Thoracic aorta (tissue), 2 donors: ENCODE results near the gene KRT71. TPM values are rescaled to one million over a fixed set of nuclear protein-coding genes. Genes with fewer than 3 reads are reported as not detected.

Experiments used
- ATAC-seq: fragments of 150-250 bp; one replicate; pipeline ENCODE4 v1.8.0; 2017; ENCODE audit warnings: low read depth; ENCODE audit not compliant: insufficient number of reproducible peaks, low FRiP score
- DNase-seq: peaks from one replicate; pipeline ENCODE4 v3.0.0-alpha.2; 2020; ENCODE audit warnings: low spot score
- H3K27ac ChIP-seq, 2 donors: fragments of 200-600 bp; sonication (generic); 1 replicate in 1 of 2; 2 replicates in 1 of 2; pipeline ENCODE4 v1.5.1; 2016; ENCODE audit warnings: mild to moderate bottlenecking in 2 of 2, moderate library complexity in 2 of 2
- H3K27me3 ChIP-seq: fragments of 200-600 bp; sonication (generic); replicated peaks from 2 replicates; pipeline ENCODE4 v1.6.0; 2016; ENCODE audit warnings: mild to moderate bottlenecking; ENCODE audit not compliant: insufficient read depth
- H3K36me3 ChIP-seq: fragments of 200-600 bp; sonication (generic); one replicate; pipeline ENCODE4 v1.5.1; 2016
- H3K4me1 ChIP-seq, 2 donors: fragments of 200-600 bp; sonication (generic); 1 replicate in 1 of 2; 2 replicates in 1 of 2; pipeline versions ENCODE4 v1.5.1 to v1.6.0; 2016; ENCODE audit warnings: low read depth in 2 of 2, mild to moderate bottlenecking in 1 of 2; ENCODE audit not compliant: control insufficient read depth in 1 of 2
- H3K4me3 ChIP-seq: fragments of 200-600 bp; sonication (generic); 2 replicates; pipeline ENCODE4 v1.5.1; 2016; ENCODE audit warnings: mild to moderate bottlenecking
- H3K9me3 ChIP-seq: fragments of 200-600 bp; sonication (generic); 2 replicates; pipeline ENCODE4 v1.5.1; 2016
- total RNA-seq, 2 donors: library from RNA; depleted of rRNA; stranded (reverse); fragments of >200 nt; gene quantifications; one replicate each; pipeline versions ENCODE4 v1.1.0 to v1.2.3, GENCODE V29; 2016
- TF ChIP-seq, protein P1 (sequence below): fragments of 200-600 bp; sonication (generic); IDR thresholded peaks from one replicate; pipeline ENCODE4 v1.5.1; 2019; ENCODE audit warnings: antibody characterized with exemption

The KRT71 gene
- total RNA-seq, 2 donors from 2014 or later: not detected

DNA sequence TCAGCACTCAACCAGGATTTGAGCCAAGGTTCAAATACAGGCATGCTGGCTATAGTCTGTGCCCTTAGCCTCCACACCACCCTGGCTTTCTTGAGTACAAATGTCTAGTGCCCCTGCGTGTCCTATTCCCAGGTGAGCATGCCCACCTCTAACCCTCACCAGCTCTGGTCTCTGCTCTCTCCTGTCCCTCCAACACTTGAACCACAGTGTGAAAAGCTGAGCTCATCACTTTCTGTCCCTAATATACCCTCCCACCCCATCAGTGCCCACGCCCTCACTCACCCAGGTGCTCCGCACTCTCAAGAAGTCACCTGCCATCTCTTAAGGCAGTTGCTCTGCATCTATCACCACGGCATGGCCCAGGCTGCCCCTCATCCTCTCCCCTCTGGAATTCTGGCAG, 7.0 kb upstream of the KRT71 start:
- no peak overlapping the region for H3K27ac ChIP-seq
- ATAC-seq (no peak), DNase-seq (no peak)

DNA sequence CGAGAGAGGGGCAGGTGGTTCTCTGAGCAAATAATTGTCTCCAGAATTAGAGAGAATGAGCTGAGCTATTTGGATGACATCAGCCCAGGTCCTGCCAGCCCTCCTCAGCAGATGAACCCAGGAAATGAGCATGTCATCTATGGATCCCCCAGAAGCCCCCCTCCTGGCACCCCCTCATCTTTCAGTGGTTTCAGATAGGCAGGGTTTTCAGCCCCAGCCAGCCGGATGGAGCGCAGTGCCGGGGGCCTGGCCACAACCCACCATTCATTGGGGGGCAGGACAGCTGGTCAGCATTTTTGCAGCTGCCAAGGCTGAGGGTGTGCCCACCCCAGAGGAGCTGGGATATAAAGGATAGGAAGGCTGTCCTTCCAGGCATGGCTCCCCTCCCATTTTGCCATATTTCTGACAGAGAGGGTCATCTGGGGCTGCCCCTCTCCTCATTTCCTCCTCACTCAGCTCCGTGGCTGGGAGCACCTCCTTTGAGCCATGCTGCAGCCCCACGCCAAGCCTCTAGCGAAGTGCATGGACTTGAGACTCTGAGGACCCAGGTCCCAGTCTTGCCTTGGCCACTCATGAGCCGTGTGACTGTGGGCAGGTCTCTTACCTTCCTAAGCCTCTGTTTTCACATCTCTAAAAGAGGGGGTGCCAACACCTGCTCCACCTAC, 6.0 kb upstream of the KRT71 start:
- Histone ChIP-seq H3K27me3 (no peaks in the 10 kb centered on the region), H3K4me3 (no peak overlapping the region), H3K9me3 (no peaks in the 10 kb centered on the region), H3K4me1 (no peaks in the 10 kb centered on the region), H3K36me3 (no peaks in the 10 kb centered on the region), H3K27ac (no peak overlapping the region)
- ATAC-seq: no peak
- DNase-seq: no peak
- TF ChIP-seq, protein P1, sequence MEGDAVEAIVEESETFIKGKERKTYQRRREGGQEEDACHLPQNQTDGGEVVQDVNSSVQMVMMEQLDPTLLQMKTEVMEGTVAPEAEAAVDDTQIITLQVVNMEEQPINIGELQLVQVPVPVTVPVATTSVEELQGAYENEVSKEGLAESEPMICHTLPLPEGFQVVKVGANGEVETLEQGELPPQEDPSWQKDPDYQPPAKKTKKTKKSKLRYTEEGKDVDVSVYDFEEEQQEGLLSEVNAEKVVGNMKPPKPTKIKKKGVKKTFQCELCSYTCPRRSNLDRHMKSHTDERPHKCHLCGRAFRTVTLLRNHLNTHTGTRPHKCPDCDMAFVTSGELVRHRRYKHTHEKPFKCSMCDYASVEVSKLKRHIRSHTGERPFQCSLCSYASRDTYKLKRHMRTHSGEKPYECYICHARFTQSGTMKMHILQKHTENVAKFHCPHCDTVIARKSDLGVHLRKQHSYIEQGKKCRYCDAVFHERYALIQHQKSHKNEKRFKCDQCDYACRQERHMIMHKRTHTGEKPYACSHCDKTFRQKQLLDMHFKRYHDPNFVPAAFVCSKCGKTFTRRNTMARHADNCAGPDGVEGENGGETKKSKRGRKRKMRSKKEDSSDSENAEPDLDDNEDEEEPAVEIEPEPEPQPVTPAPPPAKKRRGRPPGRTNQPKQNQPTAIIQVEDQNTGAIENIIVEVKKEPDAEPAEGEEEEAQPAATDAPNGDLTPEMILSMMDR: no peak

More for the DNA sequence above, 7.0 kb upstream of the KRT71 start:
- no peaks in the 10 kb centered on the region for H3K9me3 ChIP-seq
- no peaks in the 10 kb centered on the region for H3K27me3 ChIP-seq
- TF ChIP-seq, protein P1: no peak
- H3K4me1 ChIP-seq: no peaks in the 10 kb centered on the region
- no peaks in the 10 kb centered on the region for H3K36me3 ChIP-seq
- H3K4me3 ChIP-seq: no peak overlapping the region

- Histone ChIP-seq H3K27me3 (no peaks in the 10 kb centered on the region), H3K4me3 (no peak overlapping the region), H3K36me3 (no peaks in the 10 kb centered on the region), H3K9me3 (no peaks in the 10 kb centered on the region), H3K4me1 (no peaks in the 10 kb centered on the region), H3K27ac (no peak overlapping the region)
- DNase-seq (no peak), ATAC-seq (no peak)
- TF ChIP-seq, protein P1: no peak
These were observed 4.5 kb upstream of the KRT71 start for GRCh38 chr12:52557476-52557875.

DNA sequence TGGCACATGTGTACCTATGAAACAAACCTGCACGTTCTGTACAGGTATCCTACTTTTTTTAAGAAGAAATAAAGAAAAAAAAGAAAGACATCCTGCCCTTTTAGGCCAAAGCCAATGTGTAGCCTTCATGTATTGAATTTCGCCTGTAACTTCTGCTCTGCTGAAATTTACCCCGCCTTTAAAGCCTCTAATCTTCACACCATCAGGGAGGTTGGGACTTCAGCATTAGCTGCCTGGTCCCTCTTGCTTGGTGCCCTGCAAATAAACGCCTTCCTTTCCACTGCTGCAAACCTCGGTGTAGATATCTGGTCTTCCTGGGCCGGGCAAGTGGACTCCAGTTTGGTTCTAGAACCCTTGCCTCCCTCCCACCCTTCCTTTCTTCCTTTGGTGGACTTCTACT, 2.6 kb upstream of the KRT71 start:
- H3K27me3 ChIP-seq: no peaks in the 10 kb centered on the region
- no peak for DNase-seq
- H3K27ac ChIP-seq: no peak overlapping the region
- no peak for ATAC-seq
- H3K4me3 ChIP-seq: no peak overlapping the region
- no peaks in the 10 kb centered on the region for H3K9me3 ChIP-seq
- no peaks in the 10 kb centered on the region for H3K4me1 ChIP-seq
- TF ChIP-seq, protein P1: no peak
- H3K36me3 ChIP-seq: no peaks in the 10 kb centered on the region

- Histone ChIP-seq H3K9me3 (no peaks in the 10 kb centered on the region), H3K36me3 (no peaks in the 10 kb centered on the region), H3K4me1 (no peaks in the 10 kb centered on the region), H3K27ac (no peak overlapping the region), H3K4me3 (no peak overlapping the region), H3K27me3 (no peaks in the 10 kb centered on the region)
- no peak for DNase-seq
- TF ChIP-seq, protein P1: no peak
- ATAC-seq: no peak
These were observed 890 bp downstream of the KRT71 start for GRCh38 chr12:52552055-52552454.
